Subcutaneous adipose tissue (tissue), 4 donors: ENCODE results near the gene GHR. TPM values are rescaled to one million over a fixed set of nuclear protein-coding genes. Genes with fewer than 3 reads are reported as not detected.

Source experiments
- total RNA-seq, 4 donors: library from RNA; depleted of rRNA; stranded (reverse); fragments of >200 nt; gene quantifications; one replicate each; pipeline ENCODE4 v1.1.0, GENCODE V29; 2016
- TF ChIP-seq, protein P1 (sequence below): fragments of 450-650 bp; IDR thresholded peaks from one replicate; pipeline ENCODE4 v1.5.1; 2016; ENCODE audit warnings: low read depth, mild to moderate bottlenecking, control low read depth, antibody characterized with exemption, moderate library complexity

The GHR gene
- total RNA-seq, 4 donors from 2014 or later = 191 to 311 (median 280) TPM

DNA sequence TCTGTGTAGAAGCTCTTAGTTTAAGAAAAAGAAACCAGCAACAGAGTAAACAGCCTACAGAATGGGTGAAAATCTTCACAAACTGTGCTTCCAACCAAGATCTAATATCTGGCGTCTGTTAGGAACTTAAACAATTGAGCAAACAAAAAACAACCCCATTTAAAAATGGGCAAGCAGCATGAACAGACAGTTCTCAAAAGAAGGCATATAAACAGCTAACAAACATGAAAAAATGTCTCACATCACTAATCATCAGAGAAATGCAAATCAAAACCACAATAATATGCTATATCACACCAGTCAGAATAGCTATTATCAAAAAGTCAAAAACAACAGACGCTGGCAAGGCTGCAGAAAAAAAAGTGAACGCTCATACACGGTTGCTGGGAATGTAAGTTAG, 249.7 kb downstream of the GHR start:
- TF ChIP-seq, protein P1, sequence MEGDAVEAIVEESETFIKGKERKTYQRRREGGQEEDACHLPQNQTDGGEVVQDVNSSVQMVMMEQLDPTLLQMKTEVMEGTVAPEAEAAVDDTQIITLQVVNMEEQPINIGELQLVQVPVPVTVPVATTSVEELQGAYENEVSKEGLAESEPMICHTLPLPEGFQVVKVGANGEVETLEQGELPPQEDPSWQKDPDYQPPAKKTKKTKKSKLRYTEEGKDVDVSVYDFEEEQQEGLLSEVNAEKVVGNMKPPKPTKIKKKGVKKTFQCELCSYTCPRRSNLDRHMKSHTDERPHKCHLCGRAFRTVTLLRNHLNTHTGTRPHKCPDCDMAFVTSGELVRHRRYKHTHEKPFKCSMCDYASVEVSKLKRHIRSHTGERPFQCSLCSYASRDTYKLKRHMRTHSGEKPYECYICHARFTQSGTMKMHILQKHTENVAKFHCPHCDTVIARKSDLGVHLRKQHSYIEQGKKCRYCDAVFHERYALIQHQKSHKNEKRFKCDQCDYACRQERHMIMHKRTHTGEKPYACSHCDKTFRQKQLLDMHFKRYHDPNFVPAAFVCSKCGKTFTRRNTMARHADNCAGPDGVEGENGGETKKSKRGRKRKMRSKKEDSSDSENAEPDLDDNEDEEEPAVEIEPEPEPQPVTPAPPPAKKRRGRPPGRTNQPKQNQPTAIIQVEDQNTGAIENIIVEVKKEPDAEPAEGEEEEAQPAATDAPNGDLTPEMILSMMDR = no peak

GRCh38 chr5:42675602-42676001, 252.4 kb downstream of the GHR start:
- TF ChIP-seq, protein P1 = no peak

DNA sequence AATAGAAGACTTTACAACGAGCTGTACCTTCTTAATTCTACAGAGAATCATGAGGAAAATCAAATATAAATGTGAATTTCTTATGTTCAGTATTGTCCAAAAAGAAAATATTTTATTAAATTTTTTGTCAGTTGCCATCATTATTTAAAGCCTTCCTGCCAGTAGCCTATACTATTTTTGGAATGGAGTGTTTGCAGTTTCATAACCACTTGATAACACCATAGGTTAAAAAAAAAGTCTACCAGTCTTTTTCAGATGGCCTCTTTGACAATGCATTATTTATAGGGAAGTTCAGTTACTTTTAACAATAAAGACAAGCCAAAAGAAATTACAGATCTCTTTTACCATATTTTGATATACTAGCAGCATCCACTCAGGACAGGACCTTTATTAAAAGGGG, 253.1 kb downstream of the GHR start:
- TF ChIP-seq, protein P1 = no peak

DNA sequence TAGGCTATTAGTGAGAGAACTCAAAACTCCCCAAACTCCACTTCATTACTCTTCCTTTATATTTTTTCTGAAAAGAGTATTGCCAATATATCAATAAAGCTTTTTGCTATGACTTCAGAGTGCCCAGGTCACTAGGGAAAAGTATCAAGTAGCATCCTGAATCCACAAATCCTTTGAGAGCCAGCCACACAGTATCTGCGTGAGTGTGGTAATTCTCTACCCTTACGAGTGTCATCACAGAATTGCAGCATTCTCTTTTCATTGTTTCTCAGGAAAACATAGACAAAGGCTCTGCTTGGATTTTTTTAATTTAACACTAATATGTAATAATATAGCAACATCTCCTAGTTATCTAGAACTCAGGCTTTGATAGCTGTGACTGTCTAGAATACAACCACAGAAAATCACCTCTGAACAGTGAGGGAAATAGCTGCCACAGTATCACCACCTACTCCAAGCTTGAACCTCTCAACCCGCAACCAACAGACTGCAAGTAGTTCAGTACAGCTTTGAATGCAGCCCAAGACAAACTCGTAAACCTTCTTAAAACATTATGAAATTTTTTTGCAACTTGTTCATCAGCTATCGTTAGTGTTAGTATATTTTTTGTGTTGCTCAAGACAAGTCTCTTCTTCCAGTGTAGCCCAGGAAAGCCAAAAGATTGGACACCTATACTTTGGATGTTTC, 254.1 kb downstream of the GHR start:
- TF ChIP-seq, protein P1 = no peak

GRCh38 chr5:42680046-42680445, 256.8 kb downstream of the GHR start:
- TF ChIP-seq, protein P1 = no peak

DNA sequence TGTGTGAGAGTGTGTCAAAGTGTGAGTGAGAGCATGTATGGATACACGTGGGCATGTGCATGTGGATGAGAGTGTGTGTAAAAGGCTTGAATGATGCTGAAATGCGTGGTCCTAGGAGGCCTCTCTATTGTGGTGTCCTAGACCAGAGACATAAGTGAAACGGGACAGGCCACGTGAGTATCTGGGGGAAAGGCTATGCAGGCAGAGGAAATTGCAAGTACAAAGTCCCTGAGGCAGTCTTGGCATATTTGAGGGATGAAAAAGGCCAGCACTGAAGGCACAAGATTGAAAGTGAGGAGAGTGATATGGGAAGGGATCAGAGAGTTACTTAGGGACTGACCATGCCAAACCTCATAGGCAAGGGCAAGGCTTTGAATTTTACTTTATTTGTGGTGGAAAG, 266.2 kb downstream of the GHR start:
- TF ChIP-seq, protein P1 = no peak

GRCh38 chr5:42691413-42691937, 268.2 kb downstream of the GHR start:
- TF ChIP-seq, protein P1 = no peak
